ENCODE measurements around the gene THOC1.
A peak's percentile ranks its signal among the peaks of the same experiment; 100 is the strongest.
"Not testable (repeated sequence)": the region's sequence is repeated elsewhere in the genome, so short reads cannot be mapped to it uniquely, and the experiment has no call there.

THOC1 gene, protein sequence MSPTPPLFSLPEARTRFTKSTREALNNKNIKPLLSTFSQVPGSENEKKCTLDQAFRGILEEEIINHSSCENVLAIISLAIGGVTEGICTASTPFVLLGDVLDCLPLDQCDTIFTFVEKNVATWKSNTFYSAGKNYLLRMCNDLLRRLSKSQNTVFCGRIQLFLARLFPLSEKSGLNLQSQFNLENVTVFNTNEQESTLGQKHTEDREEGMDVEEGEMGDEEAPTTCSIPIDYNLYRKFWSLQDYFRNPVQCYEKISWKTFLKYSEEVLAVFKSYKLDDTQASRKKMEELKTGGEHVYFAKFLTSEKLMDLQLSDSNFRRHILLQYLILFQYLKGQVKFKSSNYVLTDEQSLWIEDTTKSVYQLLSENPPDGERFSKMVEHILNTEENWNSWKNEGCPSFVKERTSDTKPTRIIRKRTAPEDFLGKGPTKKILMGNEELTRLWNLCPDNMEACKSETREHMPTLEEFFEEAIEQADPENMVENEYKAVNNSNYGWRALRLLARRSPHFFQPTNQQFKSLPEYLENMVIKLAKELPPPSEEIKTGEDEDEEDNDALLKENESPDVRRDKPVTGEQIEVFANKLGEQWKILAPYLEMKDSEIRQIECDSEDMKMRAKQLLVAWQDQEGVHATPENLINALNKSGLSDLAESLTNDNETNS

DNA sequence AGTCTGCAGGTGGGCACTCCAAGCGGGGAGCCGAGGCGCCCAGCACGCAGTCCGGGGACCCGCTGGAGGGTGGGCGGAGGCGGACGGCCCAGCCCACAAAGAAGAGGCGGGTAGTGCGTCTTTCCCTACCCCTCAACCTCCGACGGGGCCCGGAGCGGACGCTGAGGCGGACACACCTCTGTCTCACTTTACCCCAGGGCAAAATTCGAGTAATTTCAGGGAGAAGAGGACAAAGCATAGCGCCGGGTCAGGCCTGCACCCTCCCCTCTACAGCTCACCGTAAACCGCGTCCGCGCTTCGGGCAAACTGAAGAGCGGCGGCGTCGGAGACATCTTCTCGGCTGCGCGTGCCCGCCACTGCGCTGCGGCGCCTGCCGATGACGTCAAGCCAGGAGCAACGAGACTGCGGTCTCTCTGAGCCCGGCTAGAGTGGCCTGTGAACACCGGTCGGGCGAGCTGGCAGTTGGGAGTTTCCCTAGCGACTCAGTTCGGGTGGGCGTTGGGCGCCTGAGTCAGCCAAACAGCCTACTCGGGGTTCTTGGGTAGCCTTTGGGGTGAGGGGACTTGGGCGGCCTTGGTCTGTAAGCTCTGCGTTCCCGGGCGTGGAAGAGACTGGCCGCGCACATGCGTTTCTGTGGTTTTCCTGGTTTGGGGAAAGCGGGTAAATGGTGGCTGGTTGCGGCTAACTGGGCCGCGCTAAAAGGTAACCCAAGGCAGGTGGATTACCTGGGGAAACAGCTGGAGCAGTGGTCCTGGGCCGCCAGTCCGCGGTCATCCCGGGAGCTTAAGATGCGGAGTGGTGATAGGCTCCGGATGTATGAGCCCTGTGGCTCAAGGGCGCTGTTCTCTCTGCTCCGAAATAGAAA lies at the start of gene THOC1:
Gene THOC1 (minus strand): TSS at position 360 of the 865 bp plus-strand sequence. CDS start 28 bp downstream, at position 332.
- DNase-seq = peak; percentile 83

DNA sequence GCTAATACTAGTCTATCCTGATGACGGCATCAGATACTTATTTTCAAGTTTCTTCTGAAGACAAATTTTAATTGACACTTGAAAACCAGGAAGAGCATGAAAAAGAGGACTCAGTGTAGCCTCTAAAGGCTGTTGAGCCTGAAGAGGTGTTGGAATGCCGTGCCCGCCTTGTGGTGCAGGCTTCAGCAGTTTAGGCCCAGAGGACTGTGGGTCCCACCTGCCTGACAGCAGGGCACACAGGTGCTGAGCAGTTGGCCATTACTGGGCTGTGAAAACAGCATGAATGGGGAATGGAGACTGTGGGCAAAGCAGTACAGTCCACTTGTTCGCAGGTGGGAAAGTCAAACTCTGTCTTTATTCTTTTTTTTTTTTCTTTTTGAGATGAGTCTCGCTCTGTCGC lies 49.8 kb upstream of the THOC1 start:
- no peak for DNase-seq

DNA sequence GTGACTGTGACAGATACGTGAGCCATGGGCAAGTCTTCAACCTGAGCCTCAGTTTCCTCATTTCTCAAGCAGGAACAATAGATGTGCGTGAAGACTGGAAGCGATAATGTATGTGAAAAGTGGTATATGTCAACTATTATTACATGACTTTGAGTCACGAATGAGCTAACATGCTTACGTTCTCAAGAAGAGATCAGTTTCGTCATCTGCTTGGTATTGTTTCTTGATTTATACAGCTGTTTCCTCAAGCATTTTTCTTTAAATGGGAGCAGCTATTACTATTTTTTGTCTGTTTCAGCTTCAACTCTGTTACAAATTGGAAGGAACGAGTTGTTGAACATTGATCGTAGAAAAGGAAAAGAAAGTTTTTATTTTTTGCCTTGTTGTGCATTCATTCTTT lies 48.5 kb upstream of the THOC1 start:
- no peak for DNase-seq

DNA sequence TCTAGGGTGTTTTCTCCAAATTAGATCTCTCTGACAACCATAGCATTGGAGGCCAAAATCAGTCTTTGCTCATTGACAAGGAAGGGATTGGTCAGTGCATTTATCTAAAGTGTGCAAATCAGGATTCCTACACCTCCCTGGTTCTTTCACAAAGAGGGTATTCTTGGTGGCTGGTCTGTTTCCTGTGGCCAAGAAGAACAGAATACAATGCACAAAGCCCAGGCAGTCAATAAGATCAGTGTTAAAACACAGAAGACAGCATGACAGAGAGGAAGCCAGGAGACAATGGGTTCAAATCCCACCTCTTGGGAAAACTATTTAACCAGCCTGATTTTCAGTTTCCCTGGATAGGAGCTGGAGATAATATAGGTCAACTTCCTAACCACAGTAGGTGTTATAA lies 46.1 kb upstream of the THOC1 start:
- DNase-seq = no peak

DNA sequence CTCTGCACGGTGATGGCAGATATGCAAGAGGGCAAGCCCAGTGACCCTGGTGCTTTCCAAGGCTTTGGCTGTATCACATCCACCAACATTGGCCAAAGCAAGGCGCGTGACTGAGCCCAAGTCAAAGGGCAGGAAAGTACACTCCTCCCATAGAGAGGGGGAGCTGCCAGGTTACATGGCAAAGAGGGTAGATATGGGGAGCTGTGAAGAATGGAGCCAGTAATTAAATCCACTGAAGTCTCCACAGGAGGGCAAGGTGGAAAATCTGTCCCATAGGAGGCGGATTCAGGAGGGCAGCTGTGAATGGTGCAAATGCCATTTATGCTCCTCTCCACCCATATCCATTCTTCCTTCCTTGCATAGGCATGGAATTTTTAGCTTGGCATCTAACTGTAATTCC lies 44.6 kb upstream of the THOC1 start:
- no peak for DNase-seq

DNA sequence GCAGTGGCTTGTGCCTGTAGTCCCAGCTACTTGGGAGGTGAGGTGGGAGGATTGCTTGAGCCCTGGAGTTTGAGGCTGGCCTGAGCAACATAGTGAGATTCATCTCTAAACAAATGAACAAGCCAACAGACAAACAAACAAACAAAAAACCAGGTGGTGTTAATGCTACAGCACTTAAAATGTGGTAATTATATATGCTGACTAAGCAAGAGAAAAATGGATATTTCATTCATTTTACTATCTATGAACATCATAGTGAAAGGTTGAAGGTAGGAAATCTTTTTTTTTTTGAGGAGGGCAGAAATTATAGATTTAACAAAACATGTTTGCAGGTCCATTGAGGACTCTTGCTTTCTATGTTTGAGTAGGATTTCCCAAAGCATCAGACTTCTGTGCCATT lies 42.2 kb upstream of the THOC1 start:
- DNase-seq = no peak

DNA sequence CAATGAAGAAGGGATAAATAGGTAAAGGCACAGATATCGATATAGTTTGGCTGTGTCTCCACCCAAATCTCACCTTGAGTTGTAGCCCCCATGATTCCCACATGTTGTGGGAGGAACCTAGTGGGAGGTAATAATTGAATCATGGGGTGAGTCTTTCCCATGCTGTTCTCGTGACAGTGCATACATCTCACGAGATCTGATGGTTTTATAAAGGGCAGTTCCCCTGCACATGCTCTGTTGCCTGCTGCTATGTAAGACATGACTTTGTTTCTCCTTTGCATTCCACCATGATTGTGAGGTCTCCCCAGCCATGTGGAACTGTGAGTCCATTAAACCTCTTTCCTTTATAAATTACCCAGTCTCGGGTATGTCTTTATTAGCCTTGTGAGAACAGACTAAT lies 40.2 kb upstream of the THOC1 start:
- not testable (repeated sequence) for DNase-seq

DNA sequence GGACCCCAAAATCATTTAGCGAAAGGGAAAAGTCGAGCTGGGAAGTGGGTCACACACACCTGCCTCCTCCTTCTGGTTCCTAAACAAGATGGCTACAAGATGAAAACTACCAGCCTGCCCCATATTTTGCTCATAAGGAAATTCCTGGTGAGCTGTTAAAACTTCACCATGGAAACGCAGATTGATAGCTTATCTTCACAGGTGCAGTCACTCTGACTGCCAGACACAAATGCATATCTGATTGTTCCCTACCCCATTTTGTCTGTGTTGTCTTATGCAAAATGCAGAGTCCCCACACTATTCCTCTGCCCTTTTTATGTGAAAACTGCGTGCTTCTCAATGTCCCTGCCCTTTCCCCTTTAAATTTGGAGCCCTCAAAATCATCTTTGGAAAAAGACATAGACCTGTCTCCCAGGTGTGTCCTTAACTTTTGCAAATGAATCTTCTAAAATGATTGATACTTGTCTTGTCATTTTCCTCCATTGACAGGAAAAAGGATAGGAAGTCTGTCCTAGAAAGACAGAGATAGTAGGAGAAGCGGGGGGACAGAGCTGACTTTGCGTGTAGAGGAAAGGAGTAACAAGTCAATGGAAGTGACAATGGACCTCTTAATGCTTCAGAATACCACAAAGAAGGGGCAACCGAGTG lies 38.9 kb upstream of the THOC1 start:
- DNase-seq = no peak

DNA sequence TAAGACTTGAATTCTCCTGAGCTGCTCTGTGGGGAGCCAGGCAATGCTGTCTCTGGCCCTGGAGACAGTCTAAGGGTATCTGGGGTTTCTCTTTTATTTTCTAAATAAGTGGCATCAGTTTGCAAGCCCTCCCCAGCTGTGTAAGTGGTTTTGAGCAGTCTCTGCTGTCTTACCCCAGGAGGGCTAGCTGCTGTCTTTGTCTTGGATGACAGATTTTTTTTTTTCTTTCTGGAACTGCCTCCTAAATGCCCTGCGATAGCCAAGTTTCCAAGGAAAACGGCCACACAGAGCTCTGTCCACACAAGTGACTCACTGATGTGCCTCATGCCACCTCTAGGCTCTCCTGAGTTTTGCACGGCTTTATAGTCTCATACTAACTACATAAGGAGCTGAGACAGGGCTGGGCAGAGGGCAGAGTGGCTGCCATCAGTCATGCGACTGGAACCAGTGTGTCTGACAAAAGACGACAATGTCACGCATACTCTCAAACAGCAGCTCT lies 37.2 kb upstream of the THOC1 start:
- DNase-seq = no peak

DNA sequence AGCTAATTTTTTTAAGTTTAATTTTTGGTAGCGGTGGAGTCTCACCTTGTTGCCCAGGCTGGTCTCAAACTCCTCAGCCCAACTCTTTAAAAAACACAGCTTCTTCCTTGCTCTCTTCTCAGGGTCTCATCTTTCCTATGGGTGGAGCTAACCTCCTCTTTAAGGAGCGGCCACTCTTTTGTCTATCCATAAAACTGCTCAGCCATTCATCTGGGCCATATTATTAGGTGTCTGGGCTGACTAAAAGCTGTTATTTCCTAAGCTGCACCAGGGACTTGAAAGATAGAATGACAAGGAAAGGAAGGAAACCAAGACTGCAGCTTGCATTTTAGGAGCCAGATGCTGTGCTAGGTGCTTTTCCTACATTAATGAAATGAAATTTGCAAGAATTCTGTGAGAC lies 35.8 kb upstream of the THOC1 start:
- DNase-seq = no peak

DNA sequence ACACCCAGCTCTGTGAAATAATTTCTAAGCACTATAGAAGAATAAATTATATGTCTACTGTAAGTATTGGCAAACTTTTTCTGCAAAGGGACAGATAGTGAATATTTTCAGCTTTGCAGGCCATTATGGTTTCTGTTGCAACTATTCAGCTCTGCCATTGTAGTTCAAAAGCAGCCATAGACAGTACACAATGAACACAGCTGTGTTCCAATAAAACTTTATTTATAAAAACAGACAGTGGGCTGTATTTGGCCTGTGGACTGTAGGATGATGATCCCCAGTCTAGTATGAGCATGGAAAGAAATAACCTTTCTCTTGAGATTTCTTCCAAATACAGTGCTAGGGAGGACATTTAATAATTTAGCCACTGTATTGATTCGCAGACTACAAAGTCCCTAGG lies 35.2 kb upstream of the THOC1 start:
- no peak for DNase-seq

DNA sequence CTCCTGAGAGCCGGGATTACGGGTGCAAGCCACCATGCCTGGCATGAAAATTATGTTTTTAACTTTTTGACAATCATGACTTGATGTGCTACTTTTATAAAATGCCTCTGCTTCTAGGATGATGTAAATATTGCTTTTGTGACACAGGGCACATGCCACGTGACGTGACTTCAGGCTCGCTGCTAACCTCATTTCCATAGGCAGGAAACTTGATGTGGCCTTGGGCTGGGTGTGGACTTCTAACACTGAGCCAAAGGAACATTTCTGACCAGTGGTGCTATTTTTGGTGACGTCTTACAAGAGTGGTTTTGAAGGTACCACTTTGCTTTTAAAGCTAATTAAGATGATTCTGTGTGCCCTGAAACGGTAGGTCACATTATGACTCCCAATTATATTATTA lies 34.2 kb upstream of the THOC1 start:
- no peak for DNase-seq

DNA sequence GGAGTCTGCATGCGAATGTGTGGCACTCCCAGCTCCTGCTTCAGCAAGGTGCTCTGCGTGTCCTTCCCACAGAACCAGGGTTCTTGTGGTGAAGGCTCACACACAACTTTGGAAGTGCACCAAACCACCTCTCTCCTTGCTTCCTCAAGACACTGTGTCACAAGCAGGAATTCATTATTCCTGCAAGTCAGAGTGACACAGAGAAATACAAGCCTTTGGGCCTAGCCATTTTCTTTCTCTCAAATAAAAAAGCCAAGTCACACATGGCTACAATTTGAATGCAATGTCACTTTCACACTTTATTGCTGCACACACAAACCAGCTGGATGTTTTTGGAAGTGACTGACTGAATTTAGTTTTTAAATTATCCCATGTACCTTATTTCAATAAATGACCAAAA lies 30.1 kb upstream of the THOC1 start:
- DNase-seq = no peak

DNA sequence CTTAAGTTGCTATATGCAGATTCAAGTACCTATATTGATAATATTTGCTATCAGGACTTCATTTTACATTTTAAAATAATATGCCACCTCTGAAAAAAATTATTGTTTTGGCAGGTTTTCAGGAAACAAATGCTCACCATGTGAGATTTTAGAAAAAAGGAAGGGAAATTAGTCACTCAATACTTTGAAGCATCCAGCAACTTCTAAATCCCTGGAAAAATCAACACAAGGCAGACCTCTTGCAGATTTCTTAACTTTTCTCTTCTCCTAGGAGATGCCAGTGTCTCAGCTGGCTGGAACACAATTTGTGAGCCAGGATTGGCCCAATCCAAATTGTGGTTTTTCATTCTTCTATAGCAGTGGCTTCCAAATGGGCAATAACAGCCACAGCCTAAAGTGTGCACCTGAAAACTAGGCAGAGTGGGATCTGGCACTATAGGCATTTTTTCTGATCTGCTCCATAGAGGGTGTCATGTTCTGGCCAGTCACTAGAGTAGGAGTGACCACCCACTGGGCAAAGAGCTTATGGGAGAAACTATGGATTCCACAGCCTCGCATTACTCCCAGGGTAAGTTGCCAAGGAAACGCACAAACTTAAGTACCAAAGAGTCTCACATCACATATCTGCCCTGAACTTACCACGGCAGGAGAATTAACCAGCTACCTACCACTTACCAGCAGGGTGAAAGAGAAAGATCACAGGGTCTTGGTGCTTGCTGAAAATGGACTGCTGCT lies 28.1 kb upstream of the THOC1 start:
- no peak for DNase-seq

DNA sequence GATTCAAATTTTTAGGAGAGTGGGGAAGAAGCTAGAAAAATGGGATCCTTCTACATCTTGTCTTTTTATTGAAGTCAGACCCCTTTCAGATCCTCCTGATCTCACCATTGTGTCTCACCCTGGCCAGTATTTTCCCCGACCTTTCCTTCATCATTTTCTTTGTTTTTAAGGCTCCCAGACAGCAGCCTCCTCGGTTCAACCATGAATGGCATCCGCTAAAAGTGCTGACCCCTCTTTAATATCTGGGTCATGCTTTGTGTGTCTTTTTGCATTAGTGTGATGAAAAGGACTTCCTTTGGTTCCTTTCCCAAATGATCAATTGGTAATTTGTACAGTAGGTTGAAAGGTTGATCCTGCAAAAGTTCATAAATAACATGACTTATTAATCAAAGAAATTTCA lies 26.7 kb upstream of the THOC1 start:
- no peak for DNase-seq

DNA sequence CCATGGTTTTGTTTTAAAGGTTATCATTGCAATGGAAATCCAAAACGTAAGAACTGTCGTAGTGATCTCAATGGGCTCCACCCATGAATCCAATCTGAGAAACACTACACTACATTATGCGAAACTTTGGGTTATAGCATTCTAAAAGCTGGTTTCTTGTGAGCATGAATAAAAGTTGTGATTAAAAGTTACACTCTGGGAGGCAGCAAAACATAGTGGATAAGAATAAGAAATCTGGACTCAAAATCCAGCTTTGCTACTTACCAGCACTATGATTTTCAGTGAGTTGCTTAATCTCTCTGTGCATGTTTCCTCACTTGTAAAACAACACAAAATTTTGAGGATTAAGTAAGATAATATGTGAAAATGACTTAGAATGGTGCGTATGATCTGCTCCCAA lies 25.7 kb upstream of the THOC1 start:
- DNase-seq = no peak

DNA sequence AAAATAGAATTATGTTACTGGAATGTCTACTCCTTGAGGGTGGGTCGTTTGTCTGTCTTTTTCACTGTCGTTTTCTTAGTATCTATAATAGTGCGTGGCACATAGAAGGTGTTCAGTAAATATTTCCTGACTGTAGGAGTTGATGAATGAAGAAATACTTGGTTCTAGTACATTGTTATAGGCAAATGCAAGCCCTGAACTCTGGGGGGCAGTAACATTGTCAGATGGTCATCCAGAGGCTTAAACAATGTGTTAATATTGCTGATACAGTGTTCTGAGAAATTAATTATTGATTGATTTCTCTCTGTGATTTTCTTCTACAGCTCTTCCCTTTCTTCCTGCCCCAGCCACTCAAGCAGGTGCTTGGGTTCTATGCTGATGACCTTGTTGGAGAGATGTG lies 24.4 kb upstream of the THOC1 start:
- DNase-seq = no peak

DNA sequence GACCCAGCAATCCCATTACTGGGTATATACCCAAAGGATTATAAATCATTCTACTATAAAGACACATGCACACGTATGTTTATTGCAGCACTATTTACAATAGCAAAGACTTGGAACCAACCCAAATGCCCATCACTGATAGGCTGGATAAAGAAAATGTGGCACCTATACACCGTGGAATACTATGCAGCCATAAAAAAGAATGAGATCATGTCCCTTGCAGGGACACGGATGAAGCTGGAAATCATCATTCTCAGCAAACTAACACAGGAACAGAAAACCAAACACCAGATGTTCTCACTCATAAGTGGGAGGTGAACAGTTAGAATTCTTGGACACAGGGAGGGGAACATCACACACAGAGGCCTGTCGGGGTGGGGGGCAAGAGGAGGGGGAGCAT lies 22.1 kb upstream of the THOC1 start:
- not testable (repeated sequence) for DNase-seq

DNA sequence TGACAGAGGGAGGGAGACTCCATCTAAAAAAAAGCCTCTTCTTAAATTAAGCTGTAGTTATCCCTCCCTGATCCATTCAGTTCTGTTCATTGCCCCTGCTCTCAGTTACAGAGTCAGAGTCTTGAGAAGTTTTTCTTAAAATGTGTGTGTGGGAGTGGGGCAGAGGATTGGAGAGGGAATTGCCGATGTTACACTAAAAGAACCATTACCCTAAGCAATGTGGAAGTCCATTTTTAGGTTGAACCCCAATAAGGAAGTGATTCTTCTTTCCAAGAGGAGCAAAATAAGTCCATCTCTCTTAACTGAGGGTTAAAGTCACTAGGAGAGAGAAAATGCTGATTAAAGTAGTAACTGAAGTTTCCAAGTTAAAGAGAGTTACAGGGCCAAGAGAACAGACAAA lies 21.2 kb upstream of the THOC1 start:
- no peak for DNase-seq

DNA sequence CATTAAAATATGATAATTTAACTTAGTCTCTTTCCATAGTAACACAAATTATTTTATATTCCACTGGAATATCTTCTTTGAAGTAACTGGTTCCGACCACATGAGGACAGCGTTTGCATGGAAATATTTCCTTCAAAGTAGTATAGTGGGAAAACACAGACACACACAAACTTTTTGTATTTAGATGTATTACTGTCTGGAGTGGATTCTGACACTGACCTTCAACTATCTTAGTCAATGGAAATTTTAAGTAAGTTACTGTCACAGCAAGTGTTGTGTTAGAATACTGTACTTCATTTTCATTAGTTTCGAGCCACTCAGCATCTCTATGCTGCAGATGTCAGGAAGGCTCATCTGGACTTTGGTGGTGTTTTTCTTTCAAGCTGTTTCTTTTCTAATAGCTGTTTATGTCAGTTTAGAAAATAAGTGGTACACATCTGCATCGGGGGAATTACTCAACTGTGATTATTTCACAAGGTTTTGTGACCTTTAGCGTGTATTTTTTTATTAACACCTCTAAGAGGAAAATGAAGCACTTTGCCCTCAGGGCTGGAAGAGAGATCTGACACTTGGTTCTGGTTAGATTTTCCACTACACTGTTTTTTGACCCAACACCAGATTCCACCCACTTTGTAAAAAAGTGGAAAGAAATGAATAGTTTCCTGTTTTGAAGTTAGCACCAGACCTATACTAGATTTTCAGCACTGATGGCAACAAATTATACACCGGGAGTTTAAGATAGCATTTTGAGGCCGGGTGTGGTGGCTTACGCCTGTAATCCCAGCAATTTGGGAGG lies 18.9 kb upstream of the THOC1 start:
- DNase-seq = peak; percentile 14

DNA sequence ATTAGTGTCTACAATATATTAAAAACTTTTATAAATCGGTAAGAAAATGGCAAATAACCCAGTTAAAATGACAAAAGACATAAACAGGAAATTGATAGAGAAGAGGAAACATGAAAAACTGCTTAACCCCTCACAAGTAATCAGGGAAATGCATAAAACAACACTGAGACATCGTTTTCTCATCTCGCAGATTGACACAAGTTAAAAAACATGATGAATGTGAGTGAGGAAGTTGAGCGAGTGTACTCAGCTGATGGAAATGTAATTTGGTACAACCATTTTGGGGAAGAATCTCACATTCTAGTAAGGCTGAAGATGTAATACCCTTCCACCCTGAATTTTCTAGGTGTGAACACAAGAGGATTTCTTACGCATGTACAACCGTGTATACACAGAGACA lies 18.0 kb upstream of the THOC1 start:
- no peak for DNase-seq

Measured in GF-D8 (cell line).